NCI-H187 treated with DMSO at 0.1 percent for 48 hours (cell line): ENCODE results near the gene GJB3.

Experiments used
- DNase-seq: peaks from one replicate; lab custom pipeline; 2025; lab: John Stamatoyannopoulos, UW

The GJB3 gene

DNA sequence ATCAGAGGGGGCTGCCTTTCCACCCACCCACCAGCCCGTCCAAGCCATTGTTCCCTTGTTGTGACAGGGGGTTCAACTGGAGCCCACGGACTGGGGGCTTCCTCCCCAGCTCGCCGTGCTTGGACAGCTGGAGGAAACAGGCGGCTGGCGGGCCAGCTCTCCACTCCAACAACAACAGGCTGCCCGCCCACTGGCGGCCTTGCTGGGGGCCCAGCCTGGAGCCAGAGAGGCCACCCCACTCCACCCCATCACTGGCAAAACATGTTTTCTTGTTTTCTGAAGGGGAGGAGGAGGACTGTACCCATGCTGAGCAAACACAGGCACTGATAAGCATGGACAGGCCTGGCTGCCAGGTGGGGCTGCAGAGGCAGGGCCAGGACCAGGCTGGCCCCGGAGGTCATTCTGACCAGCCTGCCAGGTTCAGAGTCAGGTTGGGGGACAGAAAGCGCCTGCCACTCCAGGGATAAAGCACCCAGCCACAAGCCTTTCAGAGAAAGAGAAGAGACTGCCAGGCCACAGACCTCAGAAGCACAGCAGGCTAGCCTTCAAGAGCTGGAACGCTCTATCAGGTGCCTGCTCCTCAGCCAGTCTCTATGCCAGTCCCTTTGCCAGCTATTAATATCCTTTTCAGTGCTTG lies 44.6 kb downstream of the GJB3 start:
- DNase-seq, result no peak

- DNase-seq, result no peak
Observed at GRCh38 chr1:34827341-34827941, 46.4 kb downstream of the GJB3 start.

DNA sequence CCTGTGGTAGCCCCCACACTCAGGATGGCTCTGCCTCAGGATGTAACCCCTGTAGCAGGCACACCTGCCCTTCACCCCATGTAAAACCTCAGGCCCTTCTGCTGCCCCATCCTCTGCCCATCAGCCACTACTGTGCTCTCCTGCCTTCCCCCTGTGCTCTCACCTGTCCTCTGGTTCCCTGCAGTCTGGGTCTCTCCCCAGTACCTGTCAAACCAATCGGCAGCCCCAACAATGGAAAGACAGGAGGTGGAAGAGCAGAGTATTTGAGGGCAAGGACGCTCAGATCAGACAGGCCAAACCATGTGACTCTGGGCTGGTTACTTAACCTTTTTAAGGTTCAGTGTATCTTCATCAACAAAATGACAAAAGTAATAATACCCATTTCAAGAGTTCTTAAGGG lies 47.6 kb downstream of the GJB3 start:
- no peak for DNase-seq

GRCh38 chr1:34829250-34829649 lies 48.2 kb downstream of the GJB3 start:
- no peak for DNase-seq

- DNase-seq, result no peak
Observed at GRCh38 chr1:34831721-34832246, 50.8 kb downstream of the GJB3 start.

DNA sequence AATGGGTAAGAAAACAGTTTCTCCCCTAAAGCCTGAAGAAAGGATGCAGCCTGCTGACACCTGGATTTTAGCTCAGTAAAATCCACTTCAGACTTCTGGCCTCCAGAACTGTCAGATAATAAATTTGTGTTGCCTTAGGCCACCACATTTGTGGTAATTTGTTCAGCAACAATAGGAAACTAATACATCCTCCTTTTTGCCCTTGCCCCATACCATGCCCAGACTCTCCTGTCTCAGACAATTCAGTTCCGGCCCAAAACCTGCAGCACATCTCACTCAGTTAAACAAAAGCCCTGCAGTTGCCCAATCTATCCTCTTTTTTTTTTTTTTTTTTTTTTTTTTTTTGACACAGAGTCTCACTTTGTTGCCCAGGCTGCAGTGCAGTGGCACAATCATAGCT lies 52.7 kb downstream of the GJB3 start:
- DNase-seq, result no peak
